ENCODE measurements around the gene CYP24A1. TPM values are rescaled to one million over a fixed set of nuclear protein-coding genes. Genes with fewer than 3 reads are reported as not detected.

The CYP24A1 gene
- total RNA-seq, 3 donors from 2014 or later, result not detected

DNA sequence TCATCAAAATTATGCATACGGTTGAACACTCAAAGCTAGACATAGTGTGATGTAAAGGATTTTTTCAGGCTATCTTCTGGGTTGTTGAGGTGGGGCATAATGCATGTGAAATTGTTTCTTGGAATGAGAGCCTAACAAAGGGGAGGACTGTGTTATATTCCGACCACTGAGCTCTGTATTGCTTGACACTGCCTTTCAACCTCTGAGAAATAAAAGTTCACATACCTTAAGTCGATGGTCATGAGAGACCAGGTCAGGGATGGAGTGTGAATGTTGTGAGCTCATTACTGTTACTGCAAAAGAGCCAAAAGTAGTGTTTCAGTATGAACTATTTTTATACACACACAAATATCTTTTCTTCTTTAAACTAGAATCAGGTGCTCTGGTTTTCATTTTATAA, 39.1 kb upstream of the CYP24A1 start:
- Histone ChIP-seq H3K36me3 (ENCODE audit: low read depth) (no peaks in the 10 kb centered on the region), H3K9me3 (no peaks in the 10 kb centered on the region), H3K4me3 (no peak overlapping the region), H3K4me1 (ENCODE audit: low read depth) (peaks cover 10% of the 10 kb centered on the region)
- ATAC-seq (no peak), DNase-seq (no peak)
- intact Hi-C loops (cut with DNase I, micrococcal nuclease), result no loop called here
- TF ChIP-seq CTCF (IDR thresholded peaks at IDR 0.05), result no peak

- DNase-seq, result no peak
- H3K9me3 ChIP-seq, result no peaks in the 10 kb centered on the region
- H3K4me3 ChIP-seq, result no peak overlapping the region
- TF ChIP-seq CTCF (IDR thresholded peaks at IDR 0.05), result no peak
- H3K36me3 ChIP-seq (ENCODE audit: low read depth), result no peaks in the 10 kb centered on the region
- intact Hi-C loops (cut with DNase I, micrococcal nuclease), result no loop called here
- no peak for ATAC-seq
- H3K4me1 ChIP-seq (ENCODE audit: low read depth), result peaks cover 10% of the 10 kb centered on the region
Measured at GRCh38 chr20:54212226-54212625, 38.4 kb upstream of the CYP24A1 start.

- H3K9me3 ChIP-seq, result no peaks in the 10 kb centered on the region
- DNase-seq (no peak), ATAC-seq (no peak)
- intact Hi-C loops (cut with DNase I, micrococcal nuclease), result no loop called here
- no peak overlapping the region for H3K4me3 ChIP-seq
- no peaks in the 10 kb centered on the region for H3K36me3 ChIP-seq (ENCODE audit: low read depth)
- peaks cover 10% of the 10 kb centered on the region for H3K4me1 ChIP-seq (ENCODE audit: low read depth)
- TF ChIP-seq CTCF (IDR thresholded peaks at IDR 0.05), result no peak
Measured at GRCh38 chr20:54209216-54209813, 35.5 kb upstream of the CYP24A1 start.

DNA sequence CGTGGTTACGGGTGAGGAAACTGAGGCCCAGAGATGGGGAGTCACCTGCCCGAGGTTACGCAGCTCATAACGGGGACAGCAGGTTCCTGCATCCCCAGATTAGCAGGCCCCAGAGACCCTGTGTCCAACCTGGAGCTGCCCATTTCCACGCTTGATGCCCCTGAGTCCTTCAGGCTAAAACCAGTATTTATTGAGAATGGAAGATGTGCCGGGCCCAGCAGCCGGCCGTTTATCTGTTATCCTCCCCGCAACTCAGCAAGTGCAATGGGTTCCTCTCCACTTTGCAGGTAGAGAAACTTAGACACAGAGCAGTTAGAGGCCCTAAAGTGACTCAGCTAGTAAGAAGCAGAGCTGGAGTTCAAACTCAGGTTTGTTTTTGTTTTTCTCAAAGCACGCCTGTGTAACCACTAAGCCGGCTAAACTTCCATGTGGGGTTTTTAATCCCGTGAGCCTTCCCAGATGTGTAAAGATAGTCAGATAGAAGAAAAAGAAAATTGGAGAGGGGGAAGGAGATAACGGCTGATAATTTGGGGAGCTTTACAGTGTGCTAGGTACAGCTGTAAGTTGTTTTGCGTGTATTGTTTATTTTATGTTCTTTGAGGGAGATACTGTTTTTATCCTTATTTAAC, 34.9 kb upstream of the CYP24A1 start:
- no peak for TF ChIP-seq CTCF (IDR thresholded peaks at IDR 0.05)
- ATAC-seq (peak; percentile 25), DNase-seq (no peak)
- Histone ChIP-seq H3K4me1 (ENCODE audit: low read depth) (peaks cover 16% of the 10 kb centered on the region), H3K4me3 (peak overlapping the region; percentile 69), H3K36me3 (ENCODE audit: low read depth) (no peaks in the 10 kb centered on the region), H3K9me3 (no peaks in the 10 kb centered on the region)
- intact Hi-C loops (cut with DNase I, micrococcal nuclease), result no loop called here

- DNase-seq (peak; percentile 86 to 92 (median 90)), ATAC-seq (peak; percentile 94)
- H3K4me3 ChIP-seq, result peak within 1 kb of the TSS; percentile 69
- TF ChIP-seq CTCF (IDR thresholded peaks at IDR 0.05), result peak; percentile 84
- H3K36me3 ChIP-seq (ENCODE audit: low read depth), result no peaks in the 10 kb centered on the region
- H3K4me1 ChIP-seq (ENCODE audit: low read depth), result peaks cover 20% of the 10 kb centered on the region
- intact Hi-C loops (cut with DNase I, micrococcal nuclease), result no loop called here
- H3K9me3 ChIP-seq, result no peaks in the 10 kb centered on the region
Measured at GRCh38 chr20:54207743-54208547, 34.2 kb upstream of the CYP24A1 start, which contains the start of gene PFDN4. PFDN4 (plus strand) TSS chr20:54208087; CDS start chr20:54208101, 14 bp downstream.
